ENCODE measurements around the gene INSIG2. TPM values are rescaled to one million over a fixed set of nuclear protein-coding genes. Genes with fewer than 3 reads are reported as not detected.

Gene INSIG2
- total RNA-seq, 1 experiment from 2014 or later, result 10.7 TPM

DNA sequence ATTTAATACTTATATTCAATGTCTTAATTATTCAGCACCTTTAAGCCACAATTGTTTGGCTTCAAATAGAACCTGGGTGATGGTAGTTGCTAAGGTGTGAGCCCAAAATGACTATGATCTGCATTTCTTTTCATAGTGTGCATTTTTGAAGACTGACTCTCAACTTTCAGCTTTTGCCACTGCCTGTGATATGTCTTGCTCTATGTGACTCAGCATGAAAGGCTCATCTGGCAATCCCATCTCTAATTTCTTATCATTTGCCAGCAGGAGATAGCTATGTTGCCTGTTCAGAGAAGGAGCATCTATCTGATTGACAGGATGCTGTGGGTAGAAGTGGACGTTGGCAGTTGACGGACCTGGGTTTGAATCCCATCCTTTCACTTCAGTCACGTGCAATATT, 39.9 kb upstream of the INSIG2 start:
- no peak for ATAC-seq
- no peaks in the 10 kb centered on the region for H3K9me3 Mint-ChIP-seq
- H3K27me3 Mint-ChIP-seq (ENCODE audit: low read depth), result peaks cover 5% of the 10 kb centered on the region; the same call in 1 of the 2 replicates
- CTCF ChIA-PET, result interaction anchor here (0.5 to 2.8 kb wide), 3 partner anchors 27 to 321 kb away, joined by 3 to 20 read pairs (median 8); no protein-coding TSS in a partner anchor
- H3K4me1 Mint-ChIP-seq, result peaks cover 10% of the 10 kb centered on the region
- H3K27ac Mint-ChIP-seq, result no peak overlapping the region
- DNase-seq (ENCODE audit: low spot score), result no peak
- no peaks in the 10 kb centered on the region for H3K36me3 Mint-ChIP-seq
- POLR2A ChIA-PET, result no interaction called here
- H3K4me3 Mint-ChIP-seq, result no peak overlapping the region
- TF ChIP-seq JAZF1 (CRISPR knock-in tag; IDR thresholded peaks at IDR 0.05) (no peak), ATF1 (CRISPR knock-in tag; IDR thresholded peaks at IDR 0.05) (no peak), ZNF416 (CRISPR knock-in tag; IDR thresholded peaks at IDR 0.05) (no peak), PRDM15 (CRISPR knock-in tag; IDR thresholded peaks at IDR 0.05) (no peak), AFF4 (CRISPR knock-in tag; IDR thresholded peaks at IDR 0.05; ENCODE audit: borderline replicate concordance) (no peak)
- TF ChIP-seq, protein P1, sequence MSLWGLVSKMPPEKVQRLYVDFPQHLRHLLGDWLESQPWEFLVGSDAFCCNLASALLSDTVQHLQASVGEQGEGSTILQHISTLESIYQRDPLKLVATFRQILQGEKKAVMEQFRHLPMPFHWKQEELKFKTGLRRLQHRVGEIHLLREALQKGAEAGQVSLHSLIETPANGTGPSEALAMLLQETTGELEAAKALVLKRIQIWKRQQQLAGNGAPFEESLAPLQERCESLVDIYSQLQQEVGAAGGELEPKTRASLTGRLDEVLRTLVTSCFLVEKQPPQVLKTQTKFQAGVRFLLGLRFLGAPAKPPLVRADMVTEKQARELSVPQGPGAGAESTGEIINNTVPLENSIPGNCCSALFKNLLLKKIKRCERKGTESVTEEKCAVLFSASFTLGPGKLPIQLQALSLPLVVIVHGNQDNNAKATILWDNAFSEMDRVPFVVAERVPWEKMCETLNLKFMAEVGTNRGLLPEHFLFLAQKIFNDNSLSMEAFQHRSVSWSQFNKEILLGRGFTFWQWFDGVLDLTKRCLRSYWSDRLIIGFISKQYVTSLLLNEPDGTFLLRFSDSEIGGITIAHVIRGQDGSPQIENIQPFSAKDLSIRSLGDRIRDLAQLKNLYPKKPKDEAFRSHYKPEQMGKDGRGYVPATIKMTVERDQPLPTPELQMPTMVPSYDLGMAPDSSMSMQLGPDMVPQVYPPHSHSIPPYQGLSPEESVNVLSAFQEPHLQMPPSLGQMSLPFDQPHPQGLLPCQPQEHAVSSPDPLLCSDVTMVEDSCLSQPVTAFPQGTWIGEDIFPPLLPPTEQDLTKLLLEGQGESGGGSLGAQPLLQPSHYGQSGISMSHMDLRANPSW (CRISPR knock-in tag; conservative IDR thresholded peaks at IDR 0.05; ENCODE audit: low read depth), result no peak

DNA sequence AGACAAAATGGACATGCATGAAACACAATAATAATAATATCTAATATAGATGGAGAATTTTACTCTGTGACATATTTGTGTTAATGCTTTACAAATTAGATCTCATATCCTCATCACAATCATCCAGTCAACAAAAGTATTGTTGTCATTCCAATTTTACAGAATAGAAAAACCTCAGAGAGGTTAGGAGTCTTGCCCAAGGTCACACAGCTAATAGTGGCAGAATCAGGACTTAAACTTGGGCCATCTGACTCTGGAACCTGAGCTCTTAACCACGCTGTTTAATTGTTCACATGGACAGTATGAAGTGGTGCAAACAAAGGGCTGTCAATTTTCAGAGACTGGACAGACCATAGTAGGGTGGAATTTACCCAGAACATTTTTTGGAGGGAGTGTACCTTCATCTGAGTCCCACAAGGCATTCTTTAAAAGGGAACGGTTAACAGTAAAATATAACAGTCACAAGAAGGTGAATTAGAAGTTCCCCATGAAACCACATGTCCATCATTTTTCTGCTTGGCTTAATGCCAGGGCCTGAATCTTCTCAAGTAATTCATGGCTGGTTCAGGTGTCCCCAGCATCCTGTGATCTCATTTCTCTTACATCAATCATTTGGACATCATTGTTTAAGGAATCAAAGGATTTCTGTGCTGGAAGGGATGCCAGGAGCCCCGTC, 39.0 kb upstream of the INSIG2 start:
- CTCF ChIA-PET, result no interaction called here
- no peak for DNase-seq (ENCODE audit: low spot score)
- Mint-ChIP-seq H3K27me3 (ENCODE audit: low read depth) (peaks cover 5% of the 10 kb centered on the region; the same call in 1 of the 2 replicates), H3K4me3 (no peak overlapping the region), H3K27ac (no peak overlapping the region), H3K36me3 (no peaks in the 10 kb centered on the region), H3K4me1 (peaks cover 10% of the 10 kb centered on the region), H3K9me3 (no peaks in the 10 kb centered on the region)
- TF ChIP-seq GRHL2 (CRISPR knock-in tag; IDR thresholded peaks at IDR 0.05; ENCODE audit: insufficient replicate concordance, severe bottlenecking), result no peak
- TF ChIP-seq ZNF396 (CRISPR knock-in tag; IDR thresholded peaks at IDR 0.05; ENCODE audit: borderline replicate concordance), result no peak
- TF ChIP-seq TEAD1 (CRISPR knock-in tag; IDR thresholded peaks at IDR 0.05), result no peak
- TF ChIP-seq, protein P2, sequence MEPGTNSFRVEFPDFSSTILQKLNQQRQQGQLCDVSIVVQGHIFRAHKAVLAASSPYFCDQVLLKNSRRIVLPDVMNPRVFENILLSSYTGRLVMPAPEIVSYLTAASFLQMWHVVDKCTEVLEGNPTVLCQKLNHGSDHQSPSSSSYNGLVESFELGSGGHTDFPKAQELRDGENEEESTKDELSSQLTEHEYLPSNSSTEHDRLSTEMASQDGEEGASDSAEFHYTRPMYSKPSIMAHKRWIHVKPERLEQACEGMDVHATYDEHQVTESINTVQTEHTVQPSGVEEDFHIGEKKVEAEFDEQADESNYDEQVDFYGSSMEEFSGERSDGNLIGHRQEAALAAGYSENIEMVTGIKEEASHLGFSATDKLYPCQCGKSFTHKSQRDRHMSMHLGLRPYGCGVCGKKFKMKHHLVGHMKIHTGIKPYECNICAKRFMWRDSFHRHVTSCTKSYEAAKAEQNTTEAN (CRISPR knock-in tag; IDR thresholded peaks at IDR 0.05), result no peak
- no peak for TF ChIP-seq ZNF416 (CRISPR knock-in tag; IDR thresholded peaks at IDR 0.05)
- TF ChIP-seq OVOL2 (CRISPR knock-in tag; IDR thresholded peaks at IDR 0.05; ENCODE audit: borderline replicate concordance), result no peak
- TF ChIP-seq, protein P3, sequence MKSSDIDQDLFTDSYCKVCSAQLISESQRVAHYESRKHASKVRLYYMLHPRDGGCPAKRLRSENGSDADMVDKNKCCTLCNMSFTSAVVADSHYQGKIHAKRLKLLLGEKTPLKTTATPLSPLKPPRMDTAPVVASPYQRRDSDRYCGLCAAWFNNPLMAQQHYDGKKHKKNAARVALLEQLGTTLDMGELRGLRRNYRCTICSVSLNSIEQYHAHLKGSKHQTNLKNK (CRISPR knock-in tag; IDR thresholded peaks at IDR 0.05), result no peak
- TF ChIP-seq FOXP4 (CRISPR knock-in tag; IDR thresholded peaks at IDR 0.05), result no peak
- TF ChIP-seq, protein P4, sequence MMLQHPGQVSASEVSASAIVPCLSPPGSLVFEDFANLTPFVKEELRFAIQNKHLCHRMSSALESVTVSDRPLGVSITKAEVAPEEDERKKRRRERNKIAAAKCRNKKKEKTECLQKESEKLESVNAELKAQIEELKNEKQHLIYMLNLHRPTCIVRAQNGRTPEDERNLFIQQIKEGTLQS (CRISPR knock-in tag; conservative IDR thresholded peaks at IDR 0.05), result no peak
- no peak for TF ChIP-seq TEAD4 (CRISPR knock-in tag; IDR thresholded peaks at IDR 0.05)
- no peak for TF ChIP-seq IRF1 (CRISPR knock-in tag; IDR thresholded peaks at IDR 0.05)
- TF ChIP-seq, protein P5, sequence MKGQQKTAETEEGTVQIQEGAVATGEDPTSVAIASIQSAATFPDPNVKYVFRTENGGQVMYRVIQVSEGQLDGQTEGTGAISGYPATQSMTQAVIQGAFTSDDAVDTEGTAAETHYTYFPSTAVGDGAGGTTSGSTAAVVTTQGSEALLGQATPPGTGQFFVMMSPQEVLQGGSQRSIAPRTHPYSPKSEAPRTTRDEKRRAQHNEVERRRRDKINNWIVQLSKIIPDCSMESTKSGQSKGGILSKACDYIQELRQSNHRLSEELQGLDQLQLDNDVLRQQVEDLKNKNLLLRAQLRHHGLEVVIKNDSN (CRISPR knock-in tag; IDR thresholded peaks at IDR 0.05), result no peak
- POLR2A ChIA-PET, result no interaction called here
- no peak for ATAC-seq

Data from WTC11 (cell line).